ENCODE data around the gene CABP7.

Gene CABP7

GRCh38 chr22:29702000-29702930 is 17.5 kb upstream of the CABP7 start:
- DNase-seq = no peak

- no peak for DNase-seq
Measured at GRCh38 chr22:29702931-29703501, 16.8 kb upstream of the CABP7 start.

GRCh38 chr22:29703569-29704195 is 16.1 kb upstream of the CABP7 start:
- no peak for DNase-seq

- DNase-seq = no peak
Measured at GRCh38 chr22:29704528-29705285, 15.1 kb upstream of the CABP7 start.

GRCh38 chr22:29705651-29706050 is 14.2 kb upstream of the CABP7 start:
- no peak for DNase-seq

GRCh38 chr22:29706486-29706885 is 13.3 kb upstream of the CABP7 start:
- DNase-seq = no peak

- no peak for DNase-seq
Measured at GRCh38 chr22:29707010-29707409, 12.8 kb upstream of the CABP7 start.

- DNase-seq = no peak
Measured at GRCh38 chr22:29707471-29707870, 12.3 kb upstream of the CABP7 start.

- DNase-seq = no peak
Measured at GRCh38 chr22:29710193-29710592, 9.6 kb upstream of the CABP7 start.

- DNase-seq = no peak
Measured at GRCh38 chr22:29710922-29711593, 8.7 kb upstream of the CABP7 start.

- no peak for DNase-seq
Measured at GRCh38 chr22:29712119-29712518, 7.7 kb upstream of the CABP7 start.

- no peak for DNase-seq
Measured at GRCh38 chr22:29713156-29713727, 6.6 kb upstream of the CABP7 start.

GRCh38 chr22:29715240-29715639 is 4.6 kb upstream of the CABP7 start:
- DNase-seq = no peak

GRCh38 chr22:29715705-29716104 is 4.1 kb upstream of the CABP7 start:
- no peak for DNase-seq

GRCh38 chr22:29716814-29717545 is 2.8 kb upstream of the CABP7 start:
- peak; percentile 14 to 49 for DNase-seq

- DNase-seq = no peak
Measured at GRCh38 chr22:29717789-29718188, 2.0 kb upstream of the CABP7 start.

GRCh38 chr22:29718949-29719898 is 579 bp upstream of the CABP7 start:
- DNase-seq = no peak

- no peak for DNase-seq
Measured at GRCh38 chr22:29720811-29721323, 1.1 kb downstream of the CABP7 start.

GRCh38 chr22:29722151-29722550 is 2.3 kb downstream of the CABP7 start:
- no peak for DNase-seq

- no peak for DNase-seq
Measured at GRCh38 chr22:29722587-29722986, 2.8 kb downstream of the CABP7 start.
